ENCODE data around the gene GNA12. TPM values are rescaled to one million over a fixed set of nuclear protein-coding genes. Genes with fewer than 3 reads are reported as not detected.
A peak's percentile ranks its signal among the peaks of the same experiment; 100 is the strongest.

GNA12 gene
- total RNA-seq = 10 to 100 TPM; 22.5 to 63.2 (median 35.1) TPM

GRCh38 chr7:2844153-2845033 is at the start of gene GNA12:
Gene GNA12 (minus strand): TSS chr7:2844308. CDS start chr7:2844161, 147 bp downstream.
- H3K36me3 ChIP-seq = peaks cover 0 to 3% of the 10 kb centered on the region in 2 donors
- H3K4me1 ChIP-seq = peaks cover 0 to 38% (median 12%) of the 10 kb centered on the region in 3 donors
- H3K9me3 ChIP-seq = no peaks in the 10 kb centered on the region
- H3K27me3 ChIP-seq = no peaks in the 10 kb centered on the region
- WGBS, 2 donors (ENCODE audit: low coverage in 1 of 2) = 9% methylated on average over 5 of the region's 79 CpGs; no CpG with 5 or more reads in 1 of the 2 donors
- H3K4me3 ChIP-seq = peak within 1 kb of the TSS; percentile 64 to 87
- TF ChIP-seq POLR2AphosphoS5 (IDR thresholded peaks at IDR 0.05) = peak; percentile 39
- TF ChIP-seq EP300 (IDR thresholded peaks at IDR 0.05) = no peak
- no peak for TF ChIP-seq CTCF (IDR thresholded peaks at IDR 0.05)
- peak in 1 of 2 donors; percentile 44 for TF ChIP-seq POLR2A (IDR thresholded peaks at IDR 0.05)
- ATAC-seq = peak; percentile 98
- H3K27ac ChIP-seq = peak within 1 kb of the TSS in 3 of 4 donors; percentile 80 to 88 (median 85)

GRCh38 chr7:2893411-2893861 is 49.3 kb upstream of the GNA12 start:
- WGBS, 2 donors (ENCODE audit: low coverage in 1 of 2) = 45 to 73% methylated on average over 2 to 3 of the region's 9 CpGs
- TF ChIP-seq POLR2A (IDR thresholded peaks at IDR 0.05) (no peak), EP300 (IDR thresholded peaks at IDR 0.05) (no peak), CTCF (IDR thresholded peaks at IDR 0.05) (no peak), POLR2AphosphoS5 (IDR thresholded peaks at IDR 0.05) (no peak)
- peaks cover 0 to 8% (median 0%) of the 10 kb centered on the region in 3 donors for H3K9me3 ChIP-seq
- H3K4me1 ChIP-seq = no peaks in the 10 kb centered on the region
- H3K36me3 ChIP-seq = no peaks in the 10 kb centered on the region
- no peak overlapping the region for H3K27ac ChIP-seq
- no peak overlapping the region for H3K4me3 ChIP-seq
- no peak for ATAC-seq
- H3K27me3 ChIP-seq = peaks cover 61% of the 10 kb centered on the region

- no peak for ATAC-seq
These were observed 48.4 kb upstream of the GNA12 start for GRCh38 chr7:2892549-2892948.

GRCh38 chr7:2887816-2888215 is 43.7 kb upstream of the GNA12 start:
- Histone ChIP-seq H3K4me3 (no peak overlapping the region), H3K36me3 (no peaks in the 10 kb centered on the region), H3K9me3 (no peaks in the 10 kb centered on the region), H3K4me1 (no peaks in the 10 kb centered on the region), H3K27me3 (peaks cover 26% of the 10 kb centered on the region), H3K27ac (no peak overlapping the region)
- ATAC-seq = no peak
- no peak for TF ChIP-seq POLR2A (IDR thresholded peaks at IDR 0.05)
- no peak for TF ChIP-seq EP300 (IDR thresholded peaks at IDR 0.05)
- TF ChIP-seq CTCF (IDR thresholded peaks at IDR 0.05) = no peak
- no peak for TF ChIP-seq POLR2AphosphoS5 (IDR thresholded peaks at IDR 0.05)
- 65 to 93% methylated on average over 2 to 4 of the region's 7 CpGs for WGBS, 2 donors (ENCODE audit: low coverage in 1 of 2)

More at GRCh38 chr7:2892549-2892948, 48.4 kb upstream of the GNA12 start:
- TF ChIP-seq POLR2AphosphoS5 (IDR thresholded peaks at IDR 0.05) (no peak), EP300 (IDR thresholded peaks at IDR 0.05) (no peak), CTCF (IDR thresholded peaks at IDR 0.05) (no peak), POLR2A (IDR thresholded peaks at IDR 0.05) (no peak)
- 0 to 31% methylated on average over 1 to 8 of the region's 8 CpGs for WGBS, 2 donors (ENCODE audit: low coverage in 1 of 2)
- Histone ChIP-seq H3K4me1 (no peaks in the 10 kb centered on the region), H3K36me3 (no peaks in the 10 kb centered on the region), H3K9me3 (no peaks in the 10 kb centered on the region), H3K4me3 (no peak overlapping the region), H3K27ac (no peak overlapping the region), H3K27me3 (peaks cover 54% of the 10 kb centered on the region)

Data from gastroesophageal sphincter (tissue), 4 donors.